B cell (primary cell): ENCODE results near the gene ST8SIA6. TPM values are rescaled to one million over a fixed set of nuclear protein-coding genes. Genes with fewer than 3 reads are reported as not detected.

ENCODE experiments used
- ATAC-seq: fragments of 200-7000 bp; cut with Tn5 transposase; one replicate; pipeline ENCODE4 v1.10.0; 2021; ENCODE audit warnings: low read depth, mild to moderate bottlenecking, moderate number of reproducible peaks, moderate library complexity
- CTCF ChIA-PET: fragments of 350-600 bp; sonication (Branson Sonifier 250); formaldehyde crosslinking; loops from one replicate; lab custom pipeline; 2021; ENCODE audit warnings: antibody characterized with exemption, inconsistent platforms; lab: Charles Lee
- POLR2A ChIA-PET: fragments of 350-600 bp; sonication (Branson Sonifier 250); formaldehyde crosslinking; loops from one replicate; lab custom pipeline; 2021; ENCODE audit warnings: antibody characterized with exemption; lab: Charles Lee
- DNase-seq: peaks from one replicate; pipeline ENCODE4 v3.0.0; 2013
- H2AFZ ChIP-seq: 2 replicates; pipeline ENCODE4 v1.6.1; 2012; ENCODE audit warnings: mild to moderate bottlenecking, low read depth, low read length; ENCODE audit not compliant: insufficient read depth, poor library complexity, severe bottlenecking
- H3K27ac ChIP-seq, 2 donors: 1 replicate in 1 of 2; 2 replicates in 1 of 2; pipeline ENCODE4 v1.5.1; 2012 to 2013; ENCODE audit warnings: low read length in 2 of 2, mild to moderate bottlenecking in 2 of 2, moderate library complexity in 1 of 2
- H3K27me3 ChIP-seq, 4 experiments: fragments of 200-600 bp in 1 of 4; sonication (generic) in 1 of 4; replicated peaks in 1 of 4; 1 replicate in 2 of 4; 2 replicates in 2 of 4; pipeline versions ENCODE4 v1.6.1 to v1.7.0; 2013 to 2016; ENCODE audit warnings: low read length in 3 of 4, mild to moderate bottlenecking in 2 of 4, mixed read lengths in 1 of 4, moderate library complexity in 1 of 4; ENCODE audit not compliant: insufficient read depth in 4 of 4, control insufficient read depth in 3 of 4; ENCODE audit errors: control extremely low read depth in 1 of 4
- H3K36me3 ChIP-seq, 2 experiments: replicated peaks in 1 of 2; 1 replicate in 1 of 2; 2 replicates in 1 of 2; pipeline versions ENCODE4 v1.6.1 to v1.7.1; 2013; ENCODE audit warnings: low read length in 1 of 2; ENCODE audit not compliant: insufficient read depth in 2 of 2, control insufficient read depth in 1 of 2; ENCODE audit errors: control extremely low read depth in 1 of 2, extremely low read depth in 1 of 2
- H3K4me1 ChIP-seq, 2 donors: fragments of 200-600 bp in 1 of 2; sonication (generic) in 1 of 2; 1 replicate in 1 of 2; 2 replicates in 1 of 2; pipeline versions ENCODE4 v1.5.1 to v1.6.1; 2013 to 2017; ENCODE audit warnings: low read length in 2 of 2; ENCODE audit not compliant: control insufficient read depth in 2 of 2, insufficient read depth in 2 of 2
- H3K4me2 ChIP-seq: replicated peaks from 2 replicates; pipeline ENCODE3; 2012; ENCODE audit warnings: mild to moderate bottlenecking, low read depth, low read length; ENCODE audit not compliant: poor library complexity, severe bottlenecking
- H3K4me3 ChIP-seq, 5 experiments: fragments of 200-600 bp in 1 of 5; sonication (generic) in 1 of 5; 1 replicate in 3 of 5; 2 replicates in 2 of 5; pipeline versions ENCODE4 v1.5.1 to v1.7.0; 2011 to 2016; ENCODE audit warnings: low read length in 4 of 5, mild to moderate bottlenecking in 4 of 5, low read depth in 2 of 5, control low read depth in 1 of 5, moderate library complexity in 1 of 5; ENCODE audit not compliant: insufficient read depth in 1 of 5; ENCODE audit errors: control extremely low read depth in 1 of 5, extremely low read depth in 1 of 5
- H3K79me2 ChIP-seq: fragments of 200-600 bp; sonication (generic); one replicate; pipeline ENCODE4 v1.6.0; 2016; ENCODE audit warnings: low read length; ENCODE audit not compliant: control insufficient read depth, insufficient read depth
- H3K9ac ChIP-seq: fragments of 200-600 bp; sonication (generic); 2 replicates; pipeline ENCODE4 v1.6.1; 2017; ENCODE audit warnings: mild to moderate bottlenecking, low read length, moderate library complexity
- H3K9me3 ChIP-seq, 3 donors: one replicate each; pipeline versions ENCODE4 v1.6.1 to v1.7.1; 2013; ENCODE audit warnings: low read length in 2 of 3; ENCODE audit not compliant: control insufficient read depth in 2 of 3, insufficient read depth in 1 of 3; ENCODE audit errors: control extremely low read depth in 1 of 3
- H4K20me1 ChIP-seq: 2 replicates; pipeline ENCODE4 v1.6.0; 2012; ENCODE audit warnings: mild to moderate bottlenecking, low read length; ENCODE audit not compliant: insufficient read depth, control insufficient read depth, poor library complexity, severe bottlenecking
- H3K27ac Mint-ChIP-seq: one replicate; pipeline ENCODE4 v1.8.0; 2021; ENCODE audit warnings: mixed read lengths
- H3K27me3 Mint-ChIP-seq: one replicate; pipeline ENCODE4 v1.8.0; 2021; ENCODE audit warnings: mixed read lengths
- H3K4me1 Mint-ChIP-seq: one replicate; pipeline ENCODE4 v1.8.0; 2021; ENCODE audit warnings: mixed read lengths
- H3K4me3 Mint-ChIP-seq: one replicate; pipeline ENCODE4 v1.8.0; 2021; ENCODE audit warnings: mixed read lengths
- H3K9me3 Mint-ChIP-seq: one replicate; pipeline ENCODE4 v1.8.0; 2022; ENCODE audit warnings: mixed read lengths; ENCODE audit not compliant: insufficient read depth
- EZH2 ChIP-seq: IDR thresholded peaks from 2 replicates; pipeline ENCODE4 v1.6.1; 2012; ENCODE audit warnings: borderline replicate concordance, low read depth, mild to moderate bottlenecking, moderate library complexity, low read length; ENCODE audit not compliant: insufficient read depth, poor library complexity, severe bottlenecking
- WGBS: methylation state at CpG from one replicate; pipeline ENCODE4 v1.1.5; 2013; ENCODE audit warnings: missing lambda C conversion rate; ENCODE audit not compliant: insufficient coverage; 5-methylcytosine and 5-hydroxymethylcytosine counted together
- intact Hi-C: fragments of 100-400 bp; cut with micrococcal nuclease; formaldehyde crosslinking; loops from one replicate; pipeline ENCODE4 v1.10.0; 2022
- polyA plus RNA-seq: library from polyadenylated mRNA; depleted of rRNA; stranded (reverse); fragments of >200 nt; gene quantifications from 2 replicates; pipeline ENCODE4 v1.2.3, GENCODE V29; 2012
- small RNA-seq: library from RNA; depleted of rRNA; stranded (forward); fragments of <200 nt; gene quantifications from one replicate; pipeline ENCODE3, GENCODE V24; 2012; ENCODE audit warnings: low replicate concordance, low read depth; ENCODE audit not compliant: insufficient read length
- total RNA-seq, 2 donors: library from RNA; stranded (reverse); fragments of 120-200 nt in 1 of 2; gene quantifications; 1 replicate in 1 of 2; 2 replicates in 1 of 2; pipeline versions ENCODE4 v1.2.3 to v1.2.4, GENCODE V29; 2013 to 2022
- TF ChIP-seq, protein P1 (sequence below): fragments of 200-600 bp; IDR thresholded peaks from one replicate; pipeline ENCODE4 v1.8.0; 2022; ENCODE audit warnings: antibody characterized with exemption, mild to moderate bottlenecking

Gene ST8SIA6
- total and polyA plus RNA-seq, 2 donors (not counting 1 experiment from before 2014, with no cell fraction given), result 0.04 TPM; not detected in 1

DNA sequence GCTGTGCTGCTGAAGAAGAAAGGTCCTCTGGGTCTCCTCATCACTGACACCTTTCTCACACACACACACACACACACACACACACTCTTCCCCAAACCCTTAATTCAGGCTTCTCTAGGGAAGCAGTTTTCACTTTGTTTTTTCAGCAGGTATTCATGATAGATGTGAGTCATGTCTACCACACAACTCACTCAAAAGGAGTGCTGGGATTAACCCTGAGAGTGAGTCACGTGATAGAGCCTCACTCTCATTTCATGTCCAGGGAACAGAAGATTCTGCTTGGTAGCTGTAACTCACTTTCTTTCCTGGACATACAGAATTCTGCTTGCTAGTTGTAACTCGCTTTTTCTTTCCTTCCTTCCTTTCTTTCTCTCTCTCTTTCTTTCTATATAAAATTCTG, 181.0 kb downstream of the ST8SIA6 start:
- Mint-ChIP-seq H3K27me3 (peaks cover 8% of the 10 kb centered on the region), H3K4me1 (no peaks in the 10 kb centered on the region), H3K9me3 (no peaks in the 10 kb centered on the region), H3K27ac (no peak overlapping the region), H3K4me3 (no peak overlapping the region)
- no peak overlapping the region for H2AFZ ChIP-seq
- ChIA-PET POLR2A (no interaction called here), CTCF (no interaction called here)
- peaks cover 0 to 4% (median 0%) of the 10 kb centered on the region in 3 donors for H3K9me3 ChIP-seq
- TF ChIP-seq EZH2, result no peak
- TF ChIP-seq, protein P1, sequence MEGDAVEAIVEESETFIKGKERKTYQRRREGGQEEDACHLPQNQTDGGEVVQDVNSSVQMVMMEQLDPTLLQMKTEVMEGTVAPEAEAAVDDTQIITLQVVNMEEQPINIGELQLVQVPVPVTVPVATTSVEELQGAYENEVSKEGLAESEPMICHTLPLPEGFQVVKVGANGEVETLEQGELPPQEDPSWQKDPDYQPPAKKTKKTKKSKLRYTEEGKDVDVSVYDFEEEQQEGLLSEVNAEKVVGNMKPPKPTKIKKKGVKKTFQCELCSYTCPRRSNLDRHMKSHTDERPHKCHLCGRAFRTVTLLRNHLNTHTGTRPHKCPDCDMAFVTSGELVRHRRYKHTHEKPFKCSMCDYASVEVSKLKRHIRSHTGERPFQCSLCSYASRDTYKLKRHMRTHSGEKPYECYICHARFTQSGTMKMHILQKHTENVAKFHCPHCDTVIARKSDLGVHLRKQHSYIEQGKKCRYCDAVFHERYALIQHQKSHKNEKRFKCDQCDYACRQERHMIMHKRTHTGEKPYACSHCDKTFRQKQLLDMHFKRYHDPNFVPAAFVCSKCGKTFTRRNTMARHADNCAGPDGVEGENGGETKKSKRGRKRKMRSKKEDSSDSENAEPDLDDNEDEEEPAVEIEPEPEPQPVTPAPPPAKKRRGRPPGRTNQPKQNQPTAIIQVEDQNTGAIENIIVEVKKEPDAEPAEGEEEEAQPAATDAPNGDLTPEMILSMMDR, result no peak
- no peak overlapping the region for H3K4me2 ChIP-seq
- H3K79me2 ChIP-seq, result no peaks in the 10 kb centered on the region
- no peaks in the 10 kb centered on the region for H4K20me1 ChIP-seq
- H3K36me3 ChIP-seq, result no peaks in the 10 kb centered on the region
- peaks cover 0 to 6% (median 2%) of the 10 kb centered on the region in 4 experiments for H3K27me3 ChIP-seq
- no peak overlapping the region for H3K9ac ChIP-seq
- no peak overlapping the region for H3K4me3 ChIP-seq
- DNase-seq (no peak), ATAC-seq (no peak)
- intact Hi-C loops, result no loop called here
- H3K4me1 ChIP-seq, result no peaks in the 10 kb centered on the region
- no peak overlapping the region for H3K27ac ChIP-seq
- 81% methylated on average over 2 of the region's 2 CpGs for WGBS

DNA sequence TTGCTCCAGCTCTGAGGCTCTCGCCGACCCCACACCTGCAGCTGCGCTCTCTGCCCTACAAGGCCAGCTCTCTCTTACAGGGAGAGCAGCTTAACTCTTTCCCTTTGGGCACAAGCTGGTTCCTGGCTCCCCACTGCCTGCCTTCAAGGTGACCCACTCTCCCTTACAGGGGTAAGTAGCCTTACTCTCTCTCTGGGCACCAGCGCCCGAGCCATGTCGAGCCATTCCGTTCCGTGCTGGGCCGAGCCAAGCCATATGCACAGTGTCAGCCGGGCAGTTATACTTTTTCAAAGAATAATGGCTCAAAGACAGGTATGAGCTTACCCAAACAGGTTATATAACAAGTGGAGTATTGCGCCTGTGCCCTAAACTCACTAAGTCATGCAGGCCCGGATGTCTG, 181.7 kb downstream of the ST8SIA6 start:
- POLR2A ChIA-PET, result no interaction called here
- H3K4me2 ChIP-seq, result no peak overlapping the region
- Mint-ChIP-seq H3K27ac (no peak overlapping the region), H3K27me3 (peaks cover 15% of the 10 kb centered on the region), H3K4me1 (no peaks in the 10 kb centered on the region), H3K9me3 (no peaks in the 10 kb centered on the region), H3K4me3 (no peak overlapping the region)
- H3K4me3 ChIP-seq, result no peak overlapping the region
- CTCF ChIA-PET, result interaction anchor here (1.3 kb wide), 1 partner anchor 12 kb away, joined by 4 read pairs; no protein-coding TSS in a partner anchor
- 100% methylated on average over 4 of the region's 12 CpGs for WGBS
- ATAC-seq (no peak), DNase-seq (no peak)
- intact Hi-C loops, result no loop called here
- no peaks in the 10 kb centered on the region for H3K36me3 ChIP-seq
- H3K27me3 ChIP-seq, result peaks cover 0 to 6% (median 2%) of the 10 kb centered on the region in 4 experiments
- H3K9ac ChIP-seq, result no peak overlapping the region
- H3K27ac ChIP-seq, result no peak overlapping the region
- no peaks in the 10 kb centered on the region for H4K20me1 ChIP-seq
- no peaks in the 10 kb centered on the region for H3K4me1 ChIP-seq
- no peaks in the 10 kb centered on the region for H3K79me2 ChIP-seq
- no peak for TF ChIP-seq EZH2
- TF ChIP-seq, protein P1, result no peak
- peaks cover 0 to 4% (median 0%) of the 10 kb centered on the region in 3 donors for H3K9me3 ChIP-seq
- no peak overlapping the region for H2AFZ ChIP-seq

Small RNA genes lying within 50 kb of the gene (small RNA-seq; reads per million reads assigned to genes)
- not detected for gene RF00019

Other genes with a start within 250 kb of the ST8SIA6 start
- gene VIM, start 226.4 kb downstream of the ST8SIA6 start, total RNA-seq, result 333 and 343 TPM in 2 replicates
- gene VIM, start 226.4 kb downstream of the ST8SIA6 start, polyA plus RNA-seq, result 350 and 375 TPM in 2 replicates
- gene HACD1, start 162.8 kb upstream of the ST8SIA6 start, total RNA-seq, result 1.1 and 1.6 TPM in 2 replicates
- gene HACD1, start 162.8 kb upstream of the ST8SIA6 start, polyA plus RNA-seq, result 0.12 TPM in 1 of 2 replicates, not detected in the other
- 31.6 and 35.1 TPM in 2 replicates for gene STAM, start 189.6 kb upstream of the ST8SIA6 start, total RNA-seq
- 9.1 and 11.2 TPM in 2 replicates for gene STAM, start 189.6 kb upstream of the ST8SIA6 start, polyA plus RNA-seq